K562 (cell line): ENCODE measurements around the gene PGP. TPM values are rescaled to one million over a fixed set of nuclear protein-coding genes. Genes with fewer than 3 reads are reported as not detected.

Source experiments
- HNRNPLL ChIP-seq: fragments of 200-400 bp; formaldehyde crosslinking; IDR thresholded peaks from 2 replicates; pipeline ENCODE4 v1.6.1; 2017; ENCODE audit warnings: low read length, low read depth, mild to moderate bottlenecking; ENCODE audit not compliant: poor library complexity, severe bottlenecking
- KDM1A ChIP-seq, 2 experiments: fragments of 450-650 bp; IDR thresholded peaks; 2 replicates each; pipeline ENCODE4 v1.6.1; 2016; ENCODE audit warnings: mild to moderate bottlenecking in 2 of 2
- KHSRP ChIP-seq: fragments of 450-650 bp; IDR thresholded peaks from 2 replicates; pipeline ENCODE4 v1.6.1; 2017
- NBN ChIP-seq: fragments of 450-650 bp; IDR thresholded peaks from 2 replicates; pipeline ENCODE4 v1.6.1; 2016; ENCODE audit warnings: low read depth, mild to moderate bottlenecking
- SIX5 ChIP-seq, 2 experiments: IDR thresholded peaks; 2 replicates each; pipeline ENCODE4 v1.6.1; 2011; ENCODE audit warnings: low read length in 2 of 2, borderline replicate concordance in 1 of 2, low read depth in 1 of 2, mild to moderate bottlenecking in 1 of 2, moderate library complexity in 1 of 2; ENCODE audit not compliant: insufficient read depth in 1 of 2
- ZBTB12 ChIP-seq: fragments of 250-450 bp; sonication (Bioruptor Pico); IDR thresholded peaks from 2 replicates; pipeline ENCODE4 v1.4.0; 2020
- ZFP91 ChIP-seq: sonication (generic); formaldehyde crosslinking; IDR thresholded peaks from 2 replicates; pipeline ENCODE4 v1.8.0; 2022; ENCODE audit warnings: mild to moderate bottlenecking, missing genetic modification reagents
- ZNF431 ChIP-seq: sonication (generic); formaldehyde crosslinking; IDR thresholded peaks from 2 replicates; pipeline ENCODE4 v1.8.0; 2022; ENCODE audit warnings: mild to moderate bottlenecking, missing genetic modification reagents
- polyA plus RNA-seq, 8 experiments: library from polyadenylated mRNA; depleted of rRNA in 4 of 8; stranded (reverse) in 5 of 8; unstranded in 3 of 8; fragments of >200 nt; fragmentation: Nextera tagmentation in 2 of 8; fragmentation: Illumina TruSeq in 1 of 8; extraction: Ambion mirVana in 2 of 8; extraction: Trizol in 1 of 8; gene quantifications; 2 replicates each; pipeline versions ENCODE4 v1.2.1 to v1.2.3, GENCODE V29; 2011 to 2014; ENCODE audit warnings: inconsistent platforms in 1 of 8, missing spikeins in 1 of 8
- total RNA-seq, 7 experiments: library from RNA; depleted of rRNA in 6 of 7; stranded (reverse); fragments of >200 nt in 6 of 7; fragmentation: Illumina TruSeq in 2 of 7; extraction: Trizol in 2 of 7; gene quantifications; 2 replicates each; pipeline versions ENCODE4 v1.2.1 to v1.2.3, GENCODE V29; 2011 to 2021; ENCODE audit warnings: low replicate concordance in 1 of 7

Gene PGP
- total and polyA plus RNA-seq, 9 of the 15 experiments (the other 6 are each of a cell fraction or from before 2014, with no cell fraction given) = 1.1 to 57.6 (median 19.6) TPM

- no peak for TF ChIP-seq SIX5 (IDR thresholded peaks at IDR 0.05; ENCODE audit: borderline replicate concordance in 1 of 2, insufficient read depth in 1 of 2, low read depth in 1 of 2, low read length in 2 of 2)
- TF ChIP-seq ZBTB12 (CRISPR knock-in tag) = no peak
- TF ChIP-seq KDM1A (IDR thresholded peaks at IDR 0.05) = no peak
- no peak for TF ChIP-seq ZNF431 (CRISPR knock-in tag)
- no peak for TF ChIP-seq ZFP91 (CRISPR knock-in tag)
- no peak for TF ChIP-seq KHSRP
- TF ChIP-seq HNRNPLL = no peak
- TF ChIP-seq NBN = no peak
These were observed 47.5 kb downstream of the PGP start (continued) for GRCh38 chr16:2167068-2167638.
